GM18951 (cell line): Measurements from ENCODE around the gene CNNM4.

Source experiments
- POLR2A ChIP-seq: IDR thresholded peaks from 4 replicates; pipeline ENCODE4 v1.6.1; 2011; ENCODE audit warnings: mild to moderate bottlenecking; ENCODE audit not compliant: insufficient read length, insufficient read depth; ENCODE audit errors: extremely low read depth
- in situ Hi-C: fragments of 300-500 bp; cut with MboI; formaldehyde crosslinking; loops from one replicate; pipeline ENCODE4 v1.12.0; 2022; ENCODE audit warnings: low sequenced_read_pairs, mixed read lengths, inconsistent platforms; ENCODE audit not compliant: unreplicated experiment

Gene CNNM4

GRCh38 chr2:96763511-96764252, 3.0 kb downstream of the CNNM4 start:
- TF ChIP-seq POLR2A = no peak
- in situ Hi-C loops = no loop called here

- TF ChIP-seq POLR2A = no peak
- in situ Hi-C loops = no loop called here
Observed at GRCh38 chr2:96764253-96764637, 3.5 kb downstream of the CNNM4 start.

- in situ Hi-C loops = no loop called here
- TF ChIP-seq POLR2A = no peak
Observed at GRCh38 chr2:96767135-96767871, 6.6 kb downstream of the CNNM4 start.

GRCh38 chr2:96768083-96768561, 7.4 kb downstream of the CNNM4 start:
- TF ChIP-seq POLR2A = no peak
- in situ Hi-C loops = no loop called here

GRCh38 chr2:96769814-96770213, 9.1 kb downstream of the CNNM4 start:
- TF ChIP-seq POLR2A = no peak
- in situ Hi-C loops = no loop called here

GRCh38 chr2:96770442-96771202, 9.9 kb downstream of the CNNM4 start:
- TF ChIP-seq POLR2A = no peak
- in situ Hi-C loops = no loop called here

GRCh38 chr2:96771796-96772618, 11.3 kb downstream of the CNNM4 start:
- in situ Hi-C loops = no loop called here
- no peak for TF ChIP-seq POLR2A

GRCh38 chr2:96772903-96773671, 12.4 kb downstream of the CNNM4 start:
- in situ Hi-C loops = no loop called here
- TF ChIP-seq POLR2A = no peak

GRCh38 chr2:96773922-96774321, 13.2 kb downstream of the CNNM4 start:
- in situ Hi-C loops = no loop called here
- TF ChIP-seq POLR2A = peak; percentile 22

- in situ Hi-C loops = no loop called here
- TF ChIP-seq POLR2A = no peak
Observed at GRCh38 chr2:96775160-96775559, 14.5 kb downstream of the CNNM4 start.

GRCh38 chr2:96783388-96783787, 22.7 kb downstream of the CNNM4 start:
- TF ChIP-seq POLR2A = no peak

GRCh38 chr2:96787411-96787810, 26.7 kb downstream of the CNNM4 start:
- no peak for TF ChIP-seq POLR2A
- in situ Hi-C loops = no loop called here

More at GRCh38 chr2:96783388-96783787, 22.7 kb downstream of the CNNM4 start:
- in situ Hi-C loops = no loop called here
